ENCODE results near the gene SH2D7.

- TF ChIP-seq CTCF (IDR thresholded peaks at IDR 0.05; ENCODE audit: low read depth, low read length) (no peak), EZH2phosphoT487 (IDR thresholded peaks at IDR 0.05; ENCODE audit: low read depth) (no peak)
These were observed 32.1 kb upstream of the SH2D7 start for GRCh38 chr15:78060232-78060631.
